ENCODE data around the gene LRRC45.

DNA sequence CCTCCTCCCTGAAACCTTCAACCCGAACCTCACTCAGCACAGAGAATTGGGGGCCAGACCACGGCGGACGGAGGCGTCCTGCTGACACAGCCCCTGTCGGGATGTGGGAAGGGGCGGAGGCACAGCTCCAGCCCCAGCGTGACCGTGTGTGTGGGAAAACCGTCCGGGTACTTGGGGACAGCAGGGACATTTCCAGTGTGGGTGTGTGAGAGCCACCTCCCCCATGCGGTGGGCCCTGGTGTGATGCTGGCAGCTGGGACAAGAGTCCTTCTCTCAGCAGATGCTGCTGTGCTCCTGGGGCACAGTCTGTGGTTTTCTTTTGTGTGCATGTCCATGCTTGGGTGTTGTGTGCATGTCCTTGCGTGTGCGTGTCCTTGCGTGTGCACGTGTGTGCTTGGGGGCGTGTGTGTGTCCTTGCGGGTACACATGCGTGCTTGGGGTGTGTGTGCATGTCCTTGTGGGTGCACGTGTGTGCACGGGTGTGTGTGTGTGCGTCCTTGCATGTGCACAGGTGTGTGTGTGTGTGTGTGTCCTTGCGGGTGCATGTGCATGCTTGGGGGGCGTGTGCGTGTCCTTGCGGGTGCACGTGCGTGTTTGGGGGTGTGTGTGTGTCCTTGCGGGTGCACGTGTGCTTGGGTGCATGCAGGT, 17.3 kb upstream of the LRRC45 start:
- TF ChIP-seq, protein P1, sequence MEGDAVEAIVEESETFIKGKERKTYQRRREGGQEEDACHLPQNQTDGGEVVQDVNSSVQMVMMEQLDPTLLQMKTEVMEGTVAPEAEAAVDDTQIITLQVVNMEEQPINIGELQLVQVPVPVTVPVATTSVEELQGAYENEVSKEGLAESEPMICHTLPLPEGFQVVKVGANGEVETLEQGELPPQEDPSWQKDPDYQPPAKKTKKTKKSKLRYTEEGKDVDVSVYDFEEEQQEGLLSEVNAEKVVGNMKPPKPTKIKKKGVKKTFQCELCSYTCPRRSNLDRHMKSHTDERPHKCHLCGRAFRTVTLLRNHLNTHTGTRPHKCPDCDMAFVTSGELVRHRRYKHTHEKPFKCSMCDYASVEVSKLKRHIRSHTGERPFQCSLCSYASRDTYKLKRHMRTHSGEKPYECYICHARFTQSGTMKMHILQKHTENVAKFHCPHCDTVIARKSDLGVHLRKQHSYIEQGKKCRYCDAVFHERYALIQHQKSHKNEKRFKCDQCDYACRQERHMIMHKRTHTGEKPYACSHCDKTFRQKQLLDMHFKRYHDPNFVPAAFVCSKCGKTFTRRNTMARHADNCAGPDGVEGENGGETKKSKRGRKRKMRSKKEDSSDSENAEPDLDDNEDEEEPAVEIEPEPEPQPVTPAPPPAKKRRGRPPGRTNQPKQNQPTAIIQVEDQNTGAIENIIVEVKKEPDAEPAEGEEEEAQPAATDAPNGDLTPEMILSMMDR (IDR thresholded peaks at IDR 0.05) = no peak
- no peak for TF ChIP-seq POLR2A (IDR thresholded peaks at IDR 0.05)

Measured in prostate gland (tissue), 2 donors.